Embryonic facial prominence (tissue), 1 donor: ENCODE results near the gene PNN.
"Not testable (repeated sequence)": the region's sequence is repeated elsewhere in the genome, so short reads cannot be mapped to it uniquely, and the experiment has no call there.

ENCODE experiments used
- DNase-seq: peaks from one replicate; pipeline ENCODE4 v3.0.0-alpha.2; 2016; ENCODE audit errors: extremely low spot score

PNN gene

GRCh38 chr14:39181026-39181692 lies 6.1 kb downstream of the PNN start:
- no peak for DNase-seq

- no peak for DNase-seq
These were observed 6.6 kb downstream of the PNN start for GRCh38 chr14:39181693-39182047.

- DNase-seq = no peak
These were observed 8.0 kb downstream of the PNN start for GRCh38 chr14:39182770-39183684.

GRCh38 chr14:39183685-39184003 lies 8.6 kb downstream of the PNN start:
- not testable (repeated sequence) for DNase-seq

GRCh38 chr14:39184628-39185255 lies 9.7 kb downstream of the PNN start:
- DNase-seq = no peak

GRCh38 chr14:39185256-39186049 lies 10.4 kb downstream of the PNN start:
- no peak for DNase-seq

- DNase-seq = no peak
These were observed 12.0 kb downstream of the PNN start for GRCh38 chr14:39186941-39187525.

- DNase-seq = no peak
These were observed 28.9 kb downstream of the PNN start for GRCh38 chr14:39203659-39204606.

- DNase-seq = not testable (repeated sequence)
These were observed 32.4 kb downstream of the PNN start for GRCh38 chr14:39207430-39207829.

- no peak for DNase-seq
These were observed 36.2 kb downstream of the PNN start for GRCh38 chr14:39211109-39211741.

GRCh38 chr14:39212034-39212433 lies 37.0 kb downstream of the PNN start:
- DNase-seq = no peak

- DNase-seq = no peak
These were observed 37.6 kb downstream of the PNN start for GRCh38 chr14:39212693-39213092.

- no peak for DNase-seq
These were observed 42.3 kb downstream of the PNN start for GRCh38 chr14:39217214-39217879.

GRCh38 chr14:39218171-39218769 lies 43.2 kb downstream of the PNN start:
- no peak for DNase-seq

GRCh38 chr14:39219075-39219499 lies 44.0 kb downstream of the PNN start:
- DNase-seq = no peak

GRCh38 chr14:39220473-39220872 lies 45.4 kb downstream of the PNN start:
- DNase-seq = not testable (repeated sequence)

GRCh38 chr14:39228044-39228443 lies 53.0 kb downstream of the PNN start:
- no peak for DNase-seq

- DNase-seq = no peak
These were observed 53.6 kb downstream of the PNN start for GRCh38 chr14:39228509-39229221.
